Thyroid gland (tissue), 4 donors: Measurements from ENCODE around the gene NDEL1.

ENCODE experiments used
- POLR2A ChIP-seq, 2 donors: fragments of 450-650 bp; IDR thresholded peaks; one replicate each; pipeline ENCODE4 v1.6.1; 2017; ENCODE audit warnings: antibody characterized with exemption in 2 of 2, mild to moderate bottlenecking in 2 of 2, moderate library complexity in 1 of 2
- TF ChIP-seq, protein P1 (sequence below), 6 experiments: fragments of 200-600 bp in 3 of 6; fragments of 450-650 bp in 3 of 6; sonication (generic) in 3 of 6; IDR thresholded peaks; one replicate each; pipeline ENCODE4 v1.5.1; 2016 to 2019; ENCODE audit warnings: antibody characterized with exemption in 6 of 6, mild to moderate bottlenecking in 2 of 6, inconsistent platforms in 1 of 6, moderate library complexity in 1 of 6

DNA sequence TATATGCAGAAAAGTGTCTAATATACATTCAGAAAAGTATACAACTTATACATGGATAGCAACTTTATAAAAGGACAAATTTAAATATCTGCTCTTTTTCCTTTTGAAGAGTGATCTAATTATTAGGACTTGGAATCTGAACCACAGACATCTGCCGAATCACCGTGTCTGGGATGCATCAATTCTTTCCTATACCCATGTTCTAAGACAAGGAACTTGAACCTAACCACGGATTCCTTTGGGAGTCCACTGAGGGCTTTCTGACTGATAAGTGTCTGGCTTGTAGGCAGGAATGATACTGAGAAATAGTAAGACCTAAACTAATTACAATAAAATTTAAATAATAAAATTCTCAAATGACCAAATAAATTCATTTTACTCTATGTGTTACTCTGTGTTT lies 54.2 kb downstream of the NDEL1 start:
- TF ChIP-seq, protein P1, sequence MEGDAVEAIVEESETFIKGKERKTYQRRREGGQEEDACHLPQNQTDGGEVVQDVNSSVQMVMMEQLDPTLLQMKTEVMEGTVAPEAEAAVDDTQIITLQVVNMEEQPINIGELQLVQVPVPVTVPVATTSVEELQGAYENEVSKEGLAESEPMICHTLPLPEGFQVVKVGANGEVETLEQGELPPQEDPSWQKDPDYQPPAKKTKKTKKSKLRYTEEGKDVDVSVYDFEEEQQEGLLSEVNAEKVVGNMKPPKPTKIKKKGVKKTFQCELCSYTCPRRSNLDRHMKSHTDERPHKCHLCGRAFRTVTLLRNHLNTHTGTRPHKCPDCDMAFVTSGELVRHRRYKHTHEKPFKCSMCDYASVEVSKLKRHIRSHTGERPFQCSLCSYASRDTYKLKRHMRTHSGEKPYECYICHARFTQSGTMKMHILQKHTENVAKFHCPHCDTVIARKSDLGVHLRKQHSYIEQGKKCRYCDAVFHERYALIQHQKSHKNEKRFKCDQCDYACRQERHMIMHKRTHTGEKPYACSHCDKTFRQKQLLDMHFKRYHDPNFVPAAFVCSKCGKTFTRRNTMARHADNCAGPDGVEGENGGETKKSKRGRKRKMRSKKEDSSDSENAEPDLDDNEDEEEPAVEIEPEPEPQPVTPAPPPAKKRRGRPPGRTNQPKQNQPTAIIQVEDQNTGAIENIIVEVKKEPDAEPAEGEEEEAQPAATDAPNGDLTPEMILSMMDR (IDR thresholded peaks at IDR 0.05): no peak
- TF ChIP-seq POLR2A (IDR thresholded peaks at IDR 0.05): no peak
